NCI-H2227 (cell line): ENCODE measurements around the gene TPCN1.
A peak's percentile ranks its signal among the peaks of the same experiment; 100 is the strongest.

Experiments
- DNase-seq: peaks from one replicate; lab custom pipeline; 2025; ENCODE audit not compliant: unreplicated experiment; lab: John Stamatoyannopoulos, UW

TPCN1 gene

GRCh38 chr12:113239811-113240331, 18.6 kb downstream of the TPCN1 start:
- no peak for DNase-seq

- no peak for DNase-seq
Measured at GRCh38 chr12:113240395-113240794, 19.1 kb downstream of the TPCN1 start.

- DNase-seq, result peak; percentile 8
Measured at GRCh38 chr12:113241191-113242025, 20.1 kb downstream of the TPCN1 start.

- no peak for DNase-seq
Measured at GRCh38 chr12:113242026-113242418, 20.8 kb downstream of the TPCN1 start.

GRCh38 chr12:113242560-113242959, 21.3 kb downstream of the TPCN1 start:
- DNase-seq, result no peak

GRCh38 chr12:113244047-113244460, 22.8 kb downstream of the TPCN1 start:
- no peak for DNase-seq

- no peak for DNase-seq
Measured at GRCh38 chr12:113244478-113244958, 23.3 kb downstream of the TPCN1 start.

GRCh38 chr12:113245695-113246477, 24.6 kb downstream of the TPCN1 start:
- DNase-seq, result peak; percentile 74

- peak; percentile 25 for DNase-seq
Measured at GRCh38 chr12:113246478-113247122, 25.3 kb downstream of the TPCN1 start.

- DNase-seq, result no peak
Measured at GRCh38 chr12:113247123-113248050, 26.1 kb downstream of the TPCN1 start.

- DNase-seq, result no peak
Measured at GRCh38 chr12:113248051-113248825, 27.0 kb downstream of the TPCN1 start.

- no peak for DNase-seq
Measured at GRCh38 chr12:113248842-113249435, 27.7 kb downstream of the TPCN1 start.

GRCh38 chr12:113249546-113249945, 28.3 kb downstream of the TPCN1 start:
- DNase-seq, result no peak

GRCh38 chr12:113250045-113250444, 28.8 kb downstream of the TPCN1 start:
- DNase-seq, result no peak

GRCh38 chr12:113251404-113252070, 30.3 kb downstream of the TPCN1 start:
- DNase-seq, result no peak

- no peak for DNase-seq
Measured at GRCh38 chr12:113252494-113252893, 31.2 kb downstream of the TPCN1 start.

- DNase-seq, result no peak
Measured at GRCh38 chr12:113253532-113254285, 32.4 kb downstream of the TPCN1 start.

- no peak for DNase-seq
Measured at GRCh38 chr12:113254298-113254697, 33.0 kb downstream of the TPCN1 start.
